ENCODE results near the gene MYB.
"Not testable (repeated sequence)": the region's sequence is repeated elsewhere in the genome, so short reads cannot be mapped to it uniquely, and the experiment has no call there.

MYB gene

DNA sequence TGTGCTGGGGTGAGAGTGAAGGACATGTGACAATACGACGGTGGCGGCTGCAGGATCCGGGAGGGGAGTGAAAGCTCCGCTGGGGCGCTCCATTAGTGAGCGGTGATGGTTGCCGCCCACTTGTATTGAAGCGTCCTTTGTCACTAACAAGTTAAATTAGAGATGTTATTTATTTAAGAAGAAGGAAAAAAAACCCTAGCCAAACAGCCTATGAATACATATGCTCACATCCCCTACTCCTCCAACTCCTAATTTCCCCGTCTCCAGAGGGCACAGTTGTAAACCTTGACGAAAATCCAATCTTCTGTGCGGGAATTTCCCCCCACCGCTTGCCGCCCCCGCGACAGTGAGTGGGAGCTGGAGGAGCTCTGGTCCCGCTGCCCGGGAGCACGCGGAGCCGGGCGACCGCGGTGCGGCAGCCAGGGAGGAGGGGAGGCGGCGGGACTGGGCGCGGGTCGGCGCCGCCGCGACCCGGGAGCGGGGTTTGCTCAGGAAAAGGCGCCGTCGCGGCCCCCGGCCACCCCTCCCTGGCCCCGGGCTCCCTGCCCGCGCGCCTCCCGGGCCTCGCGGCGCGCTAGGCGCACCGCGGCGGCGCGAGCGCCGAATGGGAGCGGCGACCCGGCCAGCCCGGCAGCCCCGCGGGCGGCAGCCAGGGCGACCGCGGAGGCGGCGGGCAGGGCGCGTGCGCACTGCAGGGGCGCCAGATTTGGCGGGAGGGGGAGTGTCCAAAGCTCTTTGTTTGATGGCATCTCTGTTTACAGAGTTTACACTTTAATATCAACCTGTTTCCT, at the start of gene MYB:
TSS of gene MYB (plus strand) at position 767 of the 791 bp plus-strand sequence. CDS start 206 bp downstream, outside the sequence.
- peak; percentile 86 for DNase-seq

DNA sequence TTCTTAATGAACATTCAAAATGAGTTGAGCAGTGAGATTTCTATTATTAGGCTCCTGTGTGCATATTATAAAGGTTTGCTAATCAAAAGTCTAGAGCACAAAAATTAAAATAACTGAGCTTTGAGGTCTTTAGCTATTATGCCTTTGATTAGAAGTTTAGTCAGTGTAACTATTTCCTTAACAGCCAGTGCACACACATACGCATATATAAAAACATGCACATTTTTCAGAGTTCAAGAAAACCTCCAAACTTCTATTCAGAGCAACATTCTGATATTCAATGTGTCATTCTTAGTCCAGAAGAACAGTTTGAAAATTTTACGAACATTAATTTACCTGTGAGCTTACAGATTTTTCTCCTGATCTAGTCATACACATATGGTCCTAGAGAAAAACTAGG, 48.3 kb upstream of the MYB start:
- no peak for DNase-seq

DNA sequence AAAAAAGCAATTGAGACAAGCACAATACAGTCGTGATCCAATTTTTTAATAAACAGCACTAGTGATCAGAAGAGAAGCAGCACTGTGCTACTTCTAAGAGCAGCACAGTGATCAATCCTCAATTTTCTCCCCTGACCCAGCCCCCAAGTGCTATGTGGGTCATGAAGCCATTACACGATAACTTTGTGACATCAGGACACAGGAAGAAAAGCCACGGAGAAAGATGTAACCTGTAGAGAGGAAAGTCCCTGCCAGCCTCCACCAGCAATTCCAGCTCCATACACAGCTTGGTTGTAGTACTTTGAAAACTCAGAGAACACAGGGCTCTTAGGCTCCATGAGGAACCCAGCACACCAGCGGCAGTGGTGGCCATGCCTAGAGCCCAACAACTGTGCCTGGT, 45.3 kb upstream of the MYB start:
- DNase-seq, result no peak

DNA sequence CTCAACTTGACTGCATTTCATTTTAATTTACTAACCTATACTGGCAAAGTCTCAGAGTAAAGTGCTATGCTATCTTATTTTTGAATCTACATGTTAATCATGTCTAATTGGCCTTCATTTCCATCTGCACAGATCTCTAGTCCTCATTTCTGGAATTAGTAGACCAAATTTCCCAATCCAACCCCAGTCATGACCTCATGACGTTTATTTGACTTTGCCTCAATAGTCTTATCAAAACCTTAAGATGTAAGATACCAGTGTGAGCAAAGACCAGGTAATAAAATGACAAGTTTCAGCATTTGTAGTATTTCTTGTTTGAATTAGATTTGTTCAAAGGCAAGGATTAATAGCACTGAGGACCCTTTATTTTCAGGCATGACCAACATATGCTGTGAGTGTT, 43.3 kb upstream of the MYB start:
- no peak for DNase-seq

DNA sequence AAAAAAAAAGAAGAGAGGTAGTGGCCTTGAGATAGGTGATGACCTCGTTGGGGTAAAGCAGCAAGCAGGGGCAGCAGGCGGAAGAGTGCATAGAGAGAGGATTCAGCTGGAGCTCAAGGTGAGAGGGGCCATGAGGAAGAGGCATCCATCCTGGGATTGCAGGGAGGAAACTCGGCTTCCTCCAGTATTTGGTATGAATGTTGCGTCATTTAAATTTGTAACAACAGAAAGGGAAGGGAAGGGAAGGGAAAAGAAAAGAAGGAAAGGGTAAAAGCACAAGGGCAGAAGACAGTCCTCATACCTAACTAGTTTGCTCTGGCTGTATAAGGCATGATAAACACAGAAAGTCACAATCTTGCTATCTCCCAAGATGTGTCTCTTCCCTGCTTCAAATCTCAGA, 39.9 kb upstream of the MYB start:
- no peak for DNase-seq

DNA sequence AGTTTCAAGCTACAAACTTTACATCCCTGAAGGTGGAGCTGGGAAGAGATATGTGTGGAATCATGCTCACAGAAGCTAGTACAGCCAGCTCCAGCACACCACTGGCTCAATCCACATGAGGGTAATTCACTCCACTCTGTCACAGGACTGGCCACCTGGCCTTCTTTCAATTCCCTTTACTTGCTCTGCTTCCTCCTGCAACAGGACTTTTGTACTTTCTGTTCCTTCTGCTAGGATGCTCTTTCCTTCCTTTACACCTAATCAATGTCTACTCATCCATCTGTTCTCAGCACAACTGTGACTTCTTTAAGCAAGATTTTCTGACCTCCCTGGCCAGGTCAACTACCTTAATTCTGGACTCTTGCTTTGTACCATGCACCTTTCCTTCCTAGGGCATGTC, 39.4 kb upstream of the MYB start:
- no peak for DNase-seq

DNA sequence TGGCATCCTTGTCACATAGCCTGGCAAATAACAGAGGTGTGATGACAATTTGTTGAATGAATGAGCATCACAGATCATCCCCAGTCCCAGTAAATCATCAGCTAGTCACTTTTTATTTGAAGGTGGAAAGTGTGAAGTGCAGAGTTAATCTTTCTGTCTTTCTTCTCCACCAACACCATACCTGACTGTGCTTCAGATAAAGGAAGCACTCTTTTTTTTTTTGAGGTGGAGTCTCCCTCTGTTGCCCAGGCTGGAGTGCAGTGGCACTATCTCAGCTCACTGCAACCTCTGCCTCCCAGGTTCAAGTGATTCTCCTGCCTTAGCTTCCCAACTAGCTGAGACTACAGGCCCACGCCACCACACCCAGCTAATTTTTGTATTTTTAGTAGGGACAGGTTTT, 38.9 kb upstream of the MYB start:
- DNase-seq, result not testable (repeated sequence)

DNA sequence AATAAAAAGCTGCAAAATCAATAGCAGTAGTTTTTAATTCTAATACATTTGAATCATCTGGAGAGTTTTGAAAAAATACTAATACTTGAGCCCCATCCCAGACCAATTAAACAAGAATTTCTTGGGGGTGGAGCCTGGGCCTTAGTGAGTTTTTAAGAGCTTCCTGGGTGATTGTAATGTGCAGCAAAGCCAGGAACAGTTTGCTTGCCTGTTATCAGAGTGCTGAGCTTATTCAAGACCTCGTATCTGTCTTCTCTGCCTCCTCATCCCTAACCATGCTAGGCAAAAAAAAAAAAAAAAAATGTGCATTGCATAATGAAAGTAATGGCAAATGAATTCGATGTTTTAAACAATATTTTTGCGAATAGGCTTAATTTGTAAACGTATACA, 36.4 kb upstream of the MYB start:
- no peak for DNase-seq

DNA sequence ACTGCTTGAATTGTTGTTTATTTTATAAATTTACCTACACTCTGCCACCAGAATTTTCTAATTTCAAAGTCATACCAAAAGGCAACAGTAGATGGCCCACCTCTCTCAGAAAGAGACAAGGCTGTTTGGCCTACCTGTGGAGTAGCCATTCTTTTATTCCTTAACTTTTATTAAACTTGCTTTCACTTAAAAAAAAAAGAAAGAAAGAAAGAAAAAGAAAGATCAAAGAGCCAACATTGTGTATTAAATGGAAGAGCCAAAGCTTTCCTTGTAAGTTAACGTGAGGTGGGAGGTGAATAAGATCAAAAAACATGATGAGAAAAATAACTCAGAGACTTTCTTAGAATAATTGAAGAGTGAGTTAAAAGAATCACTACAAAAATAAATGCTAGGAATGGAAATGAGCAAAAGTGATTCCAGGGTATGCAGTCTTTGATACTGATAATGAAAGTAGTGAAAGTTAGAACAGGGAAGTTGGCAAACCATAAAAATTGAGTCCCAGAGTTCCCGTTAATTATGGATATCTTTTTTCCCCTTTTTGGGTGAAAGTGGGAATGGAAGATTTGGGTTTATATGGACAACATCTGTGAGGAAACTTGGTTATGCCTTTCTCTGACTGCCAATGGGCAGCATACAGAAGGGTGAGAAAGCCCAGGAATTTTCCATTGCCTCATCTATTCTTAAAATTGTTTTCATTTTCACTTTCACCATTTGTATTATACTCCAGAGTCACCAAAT, 35.9 kb upstream of the MYB start:
- peak; percentile 48 for DNase-seq

DNA sequence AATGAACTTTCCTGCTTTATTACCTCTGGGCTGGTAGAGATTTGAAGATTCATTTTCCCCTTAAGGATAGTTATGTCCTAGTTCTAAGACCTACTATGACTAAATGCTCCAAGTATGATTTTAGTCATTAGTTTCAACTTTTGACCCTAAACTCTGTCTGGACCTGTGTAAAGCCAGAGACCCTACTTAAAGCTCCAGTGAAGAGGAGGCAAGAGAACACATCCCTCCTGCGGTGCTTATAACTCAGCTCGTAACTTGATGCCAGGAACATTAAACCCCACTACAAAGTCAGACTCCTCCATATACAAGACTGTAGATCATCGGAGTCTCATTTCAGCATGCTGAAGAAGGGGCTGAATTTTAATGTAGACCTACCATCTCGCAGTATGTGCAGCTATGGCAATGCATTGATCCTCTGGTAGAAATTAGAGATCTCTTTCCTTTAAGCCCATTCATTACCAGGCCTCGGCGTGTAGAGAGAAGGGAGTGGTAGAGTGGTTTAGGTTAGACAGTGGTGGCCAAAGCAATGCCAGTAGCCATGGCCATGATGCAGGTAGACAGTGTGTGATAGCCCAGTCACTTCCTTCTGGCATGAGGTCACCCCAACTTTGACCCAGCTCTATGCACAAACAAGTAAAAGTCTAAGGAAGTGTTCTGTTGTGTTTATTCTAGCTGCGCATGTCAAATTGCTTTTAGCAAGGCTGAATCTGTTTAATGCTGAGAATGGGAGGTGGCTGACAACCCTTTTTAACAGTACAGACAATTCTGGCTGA, 34.8 kb upstream of the MYB start:
- DNase-seq, result peak; percentile 20

DNA sequence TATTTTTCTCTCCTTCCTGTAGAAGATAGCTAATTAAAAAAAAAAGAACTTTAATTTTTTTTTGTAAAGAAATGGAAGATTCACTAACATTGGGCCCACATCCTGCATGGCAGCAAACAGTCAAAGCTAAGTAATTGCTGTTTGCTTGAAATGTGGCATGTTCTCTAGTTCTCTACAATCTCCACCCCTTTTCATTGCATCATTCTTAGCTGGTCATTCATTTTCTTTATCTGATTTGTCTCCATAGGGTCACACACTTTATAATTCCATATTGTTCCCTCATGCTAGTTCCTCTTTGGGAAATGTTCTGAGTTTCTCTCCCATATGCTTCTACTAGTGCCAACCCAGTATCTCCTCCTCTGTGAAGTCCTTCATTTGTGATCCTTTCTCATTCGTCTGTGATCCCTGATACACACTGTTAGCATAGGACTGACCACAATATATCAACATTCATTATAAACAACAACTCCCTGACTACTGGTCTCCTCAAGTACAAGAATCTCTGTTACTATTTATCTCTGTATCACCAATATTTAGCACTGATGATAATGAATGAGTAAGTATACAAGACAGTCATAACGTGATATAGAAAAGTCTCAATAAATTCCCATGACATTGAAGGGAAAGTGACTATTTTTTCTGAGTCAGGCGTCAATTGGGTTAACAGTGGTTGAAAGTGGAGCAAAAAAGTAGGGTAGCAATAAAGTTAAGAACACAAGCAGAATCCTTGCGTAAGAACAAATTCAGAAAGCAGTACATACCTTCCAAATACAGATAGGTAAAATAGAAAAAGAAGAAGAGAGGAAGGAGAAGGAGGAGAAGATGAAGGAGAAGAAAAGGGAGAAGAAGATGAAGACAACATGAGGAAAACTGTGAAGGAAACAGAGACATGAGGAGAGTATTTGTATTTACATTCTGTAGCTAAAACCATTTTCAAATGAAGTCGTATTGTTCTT, 33.2 kb upstream of the MYB start:
- no peak for DNase-seq

DNA sequence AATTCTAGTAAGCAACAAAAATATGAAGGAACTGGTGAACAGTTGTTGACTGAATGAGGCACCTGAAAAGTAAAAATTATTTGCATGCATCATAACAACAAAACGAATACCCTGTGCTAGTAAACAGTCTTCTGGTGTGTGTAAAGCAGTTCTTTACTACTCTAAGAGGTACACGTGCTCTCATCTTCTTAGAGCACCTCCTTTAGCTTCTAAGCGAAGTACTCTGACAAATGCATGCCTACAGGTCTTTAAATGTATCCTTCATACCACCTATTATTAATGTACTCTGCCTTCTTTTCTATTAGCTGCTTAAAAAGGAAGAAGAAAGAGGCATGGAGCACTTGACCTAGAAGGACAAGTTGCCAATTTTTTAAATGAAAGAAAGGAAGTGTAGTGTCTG, 32.2 kb upstream of the MYB start:
- DNase-seq, result no peak

DNA sequence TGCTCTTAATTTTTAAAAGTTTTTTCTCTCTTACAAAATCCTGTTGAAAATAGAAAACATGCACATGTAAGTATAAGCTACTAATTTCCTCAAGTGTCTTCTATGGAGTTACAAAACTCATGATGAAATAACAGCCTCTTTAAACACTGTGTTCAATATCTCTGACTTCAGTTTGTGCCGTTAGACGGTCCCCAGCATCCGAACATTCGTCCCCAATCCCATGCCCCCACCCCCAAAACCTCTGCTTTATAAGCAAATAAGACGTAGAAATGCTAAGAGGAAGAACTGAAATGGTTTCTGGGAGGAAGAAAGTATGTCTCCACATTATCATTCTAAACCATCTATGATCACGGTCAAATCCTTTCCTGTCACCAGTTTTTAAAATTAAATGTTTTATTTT, 31.7 kb upstream of the MYB start:
- DNase-seq, result no peak

DNA sequence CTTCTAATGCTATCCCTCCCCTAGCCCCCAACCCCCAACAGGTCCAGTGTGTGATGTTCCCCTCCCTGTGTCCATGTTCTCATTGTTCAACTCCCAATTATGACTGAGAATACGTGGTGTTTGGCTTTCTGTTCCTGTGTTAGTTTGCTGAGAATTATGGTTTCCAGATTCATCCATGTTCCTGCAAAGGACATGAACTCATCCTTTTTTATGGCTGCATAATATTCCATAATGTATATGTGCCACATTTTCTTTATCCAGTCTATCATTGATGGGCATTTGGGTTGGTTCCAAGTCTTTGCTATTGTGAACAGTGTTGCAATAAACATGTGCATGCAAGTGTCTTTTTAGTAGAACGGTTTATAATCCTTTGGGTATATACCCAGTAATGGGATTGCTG, 30.6 kb upstream of the MYB start:
- DNase-seq, result not testable (repeated sequence)

DNA sequence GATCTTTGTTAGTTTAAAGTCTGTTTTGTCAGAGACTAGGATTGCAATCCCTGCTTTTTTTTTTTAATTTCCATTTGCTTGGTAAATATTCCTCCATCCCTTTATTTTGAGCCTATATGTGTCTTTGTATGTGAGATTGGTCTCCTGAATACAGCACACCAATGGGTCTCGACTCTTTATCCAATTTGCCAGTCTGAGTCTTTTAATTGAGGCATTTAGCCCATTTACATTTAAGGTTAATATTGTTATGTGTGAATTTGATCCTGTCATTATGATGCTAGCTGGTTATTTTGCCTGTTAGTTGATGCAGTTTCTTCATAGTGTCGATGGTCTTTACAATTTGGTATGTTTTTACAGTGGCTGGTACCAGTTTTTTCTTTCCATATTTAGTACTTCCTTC, 27.0 kb upstream of the MYB start:
- DNase-seq, result not testable (repeated sequence)

DNA sequence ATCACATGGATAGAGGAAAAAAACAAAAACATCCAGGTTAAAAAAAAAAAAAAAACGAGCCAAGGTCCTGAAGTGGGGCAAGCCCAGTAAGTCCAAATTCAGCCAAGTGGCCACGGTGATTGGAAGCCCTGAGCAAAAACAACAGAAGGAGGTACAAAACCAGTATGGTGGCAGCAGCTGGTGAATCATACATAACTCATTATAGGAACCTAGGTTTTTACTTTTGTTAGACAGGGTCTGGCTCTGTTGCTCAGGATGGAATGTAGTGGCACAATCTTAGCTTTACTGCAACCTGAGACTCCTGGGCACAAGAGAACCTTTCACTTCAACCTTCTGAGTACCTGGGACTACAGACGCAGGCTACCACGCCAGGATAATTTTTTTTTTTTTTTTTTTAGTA, 22.7 kb upstream of the MYB start:
- DNase-seq, result no peak

DNA sequence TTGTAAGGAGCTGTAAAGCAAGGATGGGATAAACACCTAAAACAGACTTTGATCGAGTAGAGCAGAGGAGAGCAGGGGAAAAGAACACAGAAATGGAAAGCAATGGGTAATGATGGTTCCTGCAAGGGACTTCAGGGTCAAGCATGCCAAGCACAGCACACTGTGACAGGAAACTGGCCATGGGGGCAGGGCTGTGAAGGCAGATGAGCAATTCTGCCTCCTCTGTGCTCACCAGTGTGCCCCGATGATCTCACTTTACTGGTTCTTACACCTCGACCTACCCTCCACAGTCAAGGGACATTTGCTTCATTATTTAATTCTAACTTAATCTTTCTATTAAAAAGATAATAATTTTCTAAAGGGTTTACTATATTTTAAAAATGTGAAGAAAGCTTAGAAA, 21.6 kb upstream of the MYB start:
- no peak for DNase-seq

DNA sequence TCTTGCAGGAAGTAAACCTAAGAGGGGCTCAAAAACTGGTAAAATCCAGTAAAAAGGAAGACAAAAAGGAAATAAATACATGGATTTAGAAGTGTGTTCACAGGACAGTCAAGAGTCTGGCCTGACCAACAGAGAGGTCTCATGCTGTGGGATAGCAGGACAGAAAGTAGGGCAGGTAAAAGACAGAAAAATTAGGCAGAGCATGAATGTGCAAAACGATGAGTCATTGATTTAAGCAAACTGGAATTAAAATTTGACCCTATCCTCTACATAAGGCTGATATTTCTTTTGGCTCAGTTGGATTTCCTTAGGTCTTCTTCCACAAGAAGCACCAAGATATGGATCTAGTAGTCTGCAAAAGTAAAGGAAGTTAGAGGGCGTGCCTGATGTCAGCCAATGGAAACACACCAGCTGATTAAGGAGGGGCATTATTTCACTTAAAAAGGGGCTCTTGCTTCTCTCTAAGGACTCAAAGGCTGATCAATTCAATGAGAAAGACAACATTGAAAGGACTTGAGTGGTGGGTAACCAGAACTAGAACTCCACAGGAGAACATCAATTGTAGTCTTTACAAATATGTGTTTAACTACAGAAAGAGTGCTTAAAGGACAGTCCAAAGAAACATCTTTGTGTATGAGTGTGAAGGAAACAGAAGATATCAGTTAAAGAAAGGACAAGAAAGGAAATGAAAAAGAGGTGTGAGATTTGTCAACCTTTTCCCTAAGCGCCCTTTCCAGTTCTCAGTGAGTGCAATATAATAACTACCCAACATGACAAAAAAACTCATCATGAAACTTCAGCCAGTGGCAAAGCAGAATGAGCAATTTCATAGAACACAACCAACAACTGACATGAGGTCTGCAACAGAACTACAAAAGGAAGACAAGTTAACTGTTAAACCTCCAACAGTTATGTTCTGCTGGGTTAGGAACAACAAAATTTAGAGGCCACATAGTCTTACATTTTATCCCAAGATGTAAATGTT, 19.4 kb upstream of the MYB start:
- peak; percentile 66 for DNase-seq

DNA sequence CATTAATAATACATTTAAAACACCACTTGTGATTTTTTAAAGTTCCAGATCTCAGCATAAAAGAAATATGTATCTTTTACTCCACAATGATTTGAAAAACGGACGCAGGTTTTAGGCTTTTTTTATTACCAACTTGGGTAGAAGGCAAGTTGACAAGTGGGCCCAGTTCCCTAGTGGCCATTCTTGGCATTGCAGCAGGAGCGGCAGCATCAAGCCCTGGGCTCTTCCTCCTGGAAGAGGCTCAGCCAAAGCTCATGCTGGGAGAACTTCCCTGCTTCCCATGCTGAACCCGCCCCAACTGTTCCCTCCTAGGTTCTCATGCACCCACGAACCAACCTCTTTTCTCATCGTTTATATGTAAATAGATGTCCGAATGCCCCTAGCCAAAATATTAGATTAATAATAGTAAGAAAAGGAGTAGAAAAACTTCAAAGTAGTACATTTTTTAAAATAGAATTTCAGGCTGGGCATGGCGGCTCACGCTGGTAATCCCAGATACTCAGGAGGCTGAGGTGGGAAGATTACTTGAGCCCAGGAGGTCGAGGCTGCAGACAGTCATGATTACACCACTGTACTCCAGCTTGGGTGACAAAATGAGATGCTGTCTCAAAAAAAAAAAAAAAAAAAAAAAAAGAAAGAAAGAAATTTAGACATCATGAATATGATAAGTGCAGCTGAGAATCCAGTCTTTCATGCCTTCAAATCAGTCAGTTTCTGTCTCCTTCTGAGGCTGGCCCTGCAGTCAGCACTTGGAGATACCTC, 18.2 kb upstream of the MYB start:
- DNase-seq, result peak; percentile 70

DNA sequence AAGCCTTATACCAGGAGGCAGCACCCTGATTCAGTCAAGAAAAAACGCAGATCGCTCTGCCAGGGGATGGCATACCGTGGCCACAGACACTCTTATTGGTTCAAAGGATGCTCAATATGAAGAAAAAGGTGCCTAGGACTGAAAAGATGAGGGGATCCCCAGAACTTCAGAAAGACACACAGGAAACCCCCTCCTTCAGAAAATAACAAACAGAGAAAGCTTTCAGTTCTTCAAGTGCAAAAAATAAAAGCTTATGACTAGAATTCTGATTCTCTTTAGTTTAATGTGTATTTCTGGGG, 17.7 kb upstream of the MYB start:
- DNase-seq, result no peak

DNA sequence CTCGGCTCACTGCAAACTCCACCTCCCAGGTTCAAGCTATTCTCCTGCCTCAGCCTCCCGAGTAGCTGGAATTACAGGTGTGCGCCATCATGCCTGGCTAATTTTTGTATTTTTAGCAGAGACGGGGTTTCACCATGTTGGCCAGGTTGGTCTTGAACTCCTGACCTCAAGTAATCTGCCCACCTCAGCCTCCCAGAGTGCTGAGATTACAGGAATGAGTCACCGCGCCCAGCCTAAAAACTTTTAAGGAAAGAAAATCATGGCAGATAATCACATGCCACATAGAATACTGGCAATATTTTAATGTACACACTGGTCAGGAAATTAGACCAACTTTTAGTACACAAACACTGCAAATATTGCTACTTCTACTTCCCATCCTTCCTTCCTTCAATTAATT, 16.7 kb upstream of the MYB start:
- not testable (repeated sequence) for DNase-seq
